HuH-7 (cell line): ENCODE measurements around the gene DOCK9.

ENCODE experiments used
- DNase-seq: peaks from one replicate; pipeline ENCODE4 v3.0.0; 2011; ENCODE audit warnings: low spot score

The DOCK9 gene

GRCh38 chr13:98886587-98887230 lies 91.2 kb downstream of the DOCK9 start:
- DNase-seq = no peak

- no peak for DNase-seq
Measured at GRCh38 chr13:98885600-98885999, 92.3 kb downstream of the DOCK9 start.

- no peak for DNase-seq
Measured at GRCh38 chr13:98883998-98884397, 93.9 kb downstream of the DOCK9 start.

- DNase-seq = no peak
Measured at GRCh38 chr13:98881390-98881789, 96.5 kb downstream of the DOCK9 start.

GRCh38 chr13:98880677-98881076 lies 97.2 kb downstream of the DOCK9 start:
- DNase-seq = no peak

- DNase-seq = no peak
Measured at GRCh38 chr13:98879957-98880356, 97.9 kb downstream of the DOCK9 start.

GRCh38 chr13:98879127-98879520 lies 98.7 kb downstream of the DOCK9 start:
- DNase-seq = no peak

GRCh38 chr13:98878486-98879126 lies 99.3 kb downstream of the DOCK9 start:
- no peak for DNase-seq

- no peak for DNase-seq
Measured at GRCh38 chr13:98877936-98878335, 99.9 kb downstream of the DOCK9 start.

GRCh38 chr13:98877466-98877865 lies 100.4 kb downstream of the DOCK9 start:
- DNase-seq = no peak

GRCh38 chr13:98875146-98875729 lies 102.6 kb downstream of the DOCK9 start:
- DNase-seq = no peak

GRCh38 chr13:98874029-98874397 lies 103.9 kb downstream of the DOCK9 start:
- no peak for DNase-seq

- no peak for DNase-seq
Measured at GRCh38 chr13:98873377-98874028, 104.4 kb downstream of the DOCK9 start.

- DNase-seq = no peak
Measured at GRCh38 chr13:98871727-98872126, 106.1 kb downstream of the DOCK9 start.

- DNase-seq = no peak
Measured at GRCh38 chr13:98869408-98870090, 108.3 kb downstream of the DOCK9 start.

GRCh38 chr13:98868932-98869331 lies 108.9 kb downstream of the DOCK9 start:
- no peak for DNase-seq

- DNase-seq = no peak
Measured at GRCh38 chr13:98866882-98867281, 111.0 kb downstream of the DOCK9 start.

GRCh38 chr13:98860491-98860890 lies 117.4 kb downstream of the DOCK9 start:
- no peak for DNase-seq

GRCh38 chr13:98858191-98858590 lies 119.7 kb downstream of the DOCK9 start:
- no peak for DNase-seq

GRCh38 chr13:98856983-98857382 lies 120.9 kb downstream of the DOCK9 start:
- DNase-seq = no peak

- DNase-seq = no peak
Measured at GRCh38 chr13:98854448-98854847, 123.4 kb downstream of the DOCK9 start.

GRCh38 chr13:98853771-98854221 lies 124.1 kb downstream of the DOCK9 start:
- DNase-seq = no peak

- no peak for DNase-seq
Measured at GRCh38 chr13:98851276-98851675, 126.6 kb downstream of the DOCK9 start.
